ENCODE data around the gene NSMF.

GRCh38 chr9:137456864-137457405 lies 2.2 kb downstream of the NSMF start:
- no peak for TF ChIP-seq CTCF (optimal IDR thresholded peaks at IDR 0.05 in 1 of 3, IDR thresholded peaks at IDR 0.05 in 1 of 3, conservative IDR thresholded peaks at IDR 0.05 in 1 of 3; ENCODE audit: extremely low read depth in 1 of 3, insufficient read depth in 2 of 3, low read length in 3 of 3)
- TF ChIP-seq EZH2 (IDR thresholded peaks at IDR 0.05; ENCODE audit: low read length): no peak

All from keratinocyte (primary cell).